Esophagus squamous epithelium (tissue), 5 donors: ENCODE measurements around the gene PDE7B. TPM values are rescaled to one million over a fixed set of nuclear protein-coding genes. Genes with fewer than 3 reads are reported as not detected.

Experiments used
- DNase-seq: peaks from one replicate; lab custom pipeline; 2025; lab: John Stamatoyannopoulos, UW
- H3K27ac ChIP-seq, 4 donors: fragments of 200-600 bp; sonication (generic); one replicate each; pipeline ENCODE4 v1.5.1; 2016 to 2019; ENCODE audit warnings: mild to moderate bottlenecking in 1 of 4
- H3K27me3 ChIP-seq, 4 donors: fragments of 200-600 bp; sonication (generic); 1 replicate in 3 of 4; 2 replicates in 1 of 4; pipeline versions ENCODE4 v1.5.1 to v1.6.0; 2017 to 2021; ENCODE audit warnings: antibody characterized with exemption in 1 of 4
- H3K36me3 ChIP-seq, 3 donors: fragments of 200-600 bp; sonication (generic); one replicate each; pipeline ENCODE4 v1.5.1; 2016 to 2019
- H3K4me1 ChIP-seq, 3 donors: fragments of 200-600 bp; sonication (generic); one replicate each; pipeline ENCODE4 v1.5.1; 2017 to 2019
- H3K4me3 ChIP-seq, 4 donors: fragments of 200-600 bp; sonication (generic); 1 replicate in 3 of 4; 2 replicates in 1 of 4; pipeline ENCODE4 v1.5.1; 2016 to 2019; ENCODE audit warnings: mild to moderate bottlenecking in 2 of 4, moderate library complexity in 1 of 4
- H3K9me3 ChIP-seq, 3 donors: fragments of 200-600 bp; sonication (generic); one replicate each; pipeline ENCODE4 v1.5.1; 2016 to 2019
- POLR2A ChIP-seq, 4 donors: fragments of 450-650 bp; IDR thresholded peaks; one replicate each; pipeline ENCODE4 v1.6.1; 2017; ENCODE audit warnings: antibody characterized with exemption in 4 of 4, mild to moderate bottlenecking in 4 of 4, moderate library complexity in 3 of 4
- WGBS, 2 donors: methylation state at CpG; one replicate each; pipeline ENCODE4 v1.1.5; 2018; 5-methylcytosine and 5-hydroxymethylcytosine counted together
- intact Hi-C: fragments of 100-400 bp; cut with DNase I; formaldehyde crosslinking; loops from one replicate; pipeline ENCODE4 v1.15.0; 2022
- total RNA-seq, 4 donors: library from RNA; depleted of rRNA; stranded (reverse); fragments of >200 nt; gene quantifications; one replicate each; pipeline ENCODE4 v1.1.0, GENCODE V29; 2016
- TF ChIP-seq, protein P1 (sequence below), 6 experiments: fragments of 450-650 bp in 4 of 6; fragments of 200-600 bp in 2 of 6; sonication (generic) in 2 of 6; IDR thresholded peaks; one replicate each; pipeline ENCODE4 v1.5.1; 2016 to 2019; ENCODE audit warnings: antibody characterized with exemption in 6 of 6, mild to moderate bottlenecking in 4 of 6, moderate library complexity in 4 of 6
- donor health status: DM: yes; HTN: yes; CAD: no.

Gene PDE7B
- total RNA-seq, 4 donors from 2014 or later, result 0.08 to 6.1 (median 0.47) TPM

DNA sequence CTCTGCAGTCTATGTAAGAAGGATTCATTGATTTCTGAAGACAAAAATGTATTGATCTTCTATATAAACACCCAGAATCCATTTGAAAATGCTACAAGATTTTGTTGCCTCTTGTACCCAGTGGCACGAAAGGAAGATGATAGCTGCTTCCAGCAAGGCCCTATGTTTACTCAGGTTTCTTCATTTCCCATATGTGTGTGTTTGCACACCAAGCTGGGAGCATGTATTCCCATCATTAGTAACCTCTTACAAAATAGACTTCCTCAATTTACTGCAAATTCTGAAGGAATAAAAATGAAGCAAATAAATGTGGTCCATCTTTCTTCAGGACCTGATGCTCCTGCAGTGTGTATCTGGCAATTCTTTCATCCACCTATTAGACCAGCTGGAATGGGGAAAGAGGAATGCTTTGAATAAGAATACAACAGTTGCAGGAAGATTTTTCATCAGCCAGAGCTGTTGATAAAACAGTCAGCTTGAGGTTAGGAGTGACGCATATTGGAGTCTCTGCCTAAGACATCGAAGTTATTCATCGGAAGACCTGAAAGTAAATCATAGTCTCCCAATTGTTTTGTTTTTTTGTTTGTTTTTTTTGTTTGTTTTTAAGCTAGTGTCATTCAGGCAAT, 132.3 kb downstream of the PDE7B start:
- no peak for DNase-seq
- Histone ChIP-seq H3K4me1 (no peaks in the 10 kb centered on the region), H3K36me3 (no peaks in the 10 kb centered on the region), H3K4me3 (no peak overlapping the region), H3K27me3 (no peaks in the 10 kb centered on the region), H3K27ac (no peak overlapping the region), H3K9me3 (no peaks in the 10 kb centered on the region)
- WGBS, 2 donors, result 76 to 81% methylated on average over 4 of the region's 4 CpGs
- TF ChIP-seq POLR2A (IDR thresholded peaks at IDR 0.05), result no peak
- TF ChIP-seq, protein P1, sequence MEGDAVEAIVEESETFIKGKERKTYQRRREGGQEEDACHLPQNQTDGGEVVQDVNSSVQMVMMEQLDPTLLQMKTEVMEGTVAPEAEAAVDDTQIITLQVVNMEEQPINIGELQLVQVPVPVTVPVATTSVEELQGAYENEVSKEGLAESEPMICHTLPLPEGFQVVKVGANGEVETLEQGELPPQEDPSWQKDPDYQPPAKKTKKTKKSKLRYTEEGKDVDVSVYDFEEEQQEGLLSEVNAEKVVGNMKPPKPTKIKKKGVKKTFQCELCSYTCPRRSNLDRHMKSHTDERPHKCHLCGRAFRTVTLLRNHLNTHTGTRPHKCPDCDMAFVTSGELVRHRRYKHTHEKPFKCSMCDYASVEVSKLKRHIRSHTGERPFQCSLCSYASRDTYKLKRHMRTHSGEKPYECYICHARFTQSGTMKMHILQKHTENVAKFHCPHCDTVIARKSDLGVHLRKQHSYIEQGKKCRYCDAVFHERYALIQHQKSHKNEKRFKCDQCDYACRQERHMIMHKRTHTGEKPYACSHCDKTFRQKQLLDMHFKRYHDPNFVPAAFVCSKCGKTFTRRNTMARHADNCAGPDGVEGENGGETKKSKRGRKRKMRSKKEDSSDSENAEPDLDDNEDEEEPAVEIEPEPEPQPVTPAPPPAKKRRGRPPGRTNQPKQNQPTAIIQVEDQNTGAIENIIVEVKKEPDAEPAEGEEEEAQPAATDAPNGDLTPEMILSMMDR (IDR thresholded peaks at IDR 0.05), result no peak
- intact Hi-C loops, result no loop called here

DNA sequence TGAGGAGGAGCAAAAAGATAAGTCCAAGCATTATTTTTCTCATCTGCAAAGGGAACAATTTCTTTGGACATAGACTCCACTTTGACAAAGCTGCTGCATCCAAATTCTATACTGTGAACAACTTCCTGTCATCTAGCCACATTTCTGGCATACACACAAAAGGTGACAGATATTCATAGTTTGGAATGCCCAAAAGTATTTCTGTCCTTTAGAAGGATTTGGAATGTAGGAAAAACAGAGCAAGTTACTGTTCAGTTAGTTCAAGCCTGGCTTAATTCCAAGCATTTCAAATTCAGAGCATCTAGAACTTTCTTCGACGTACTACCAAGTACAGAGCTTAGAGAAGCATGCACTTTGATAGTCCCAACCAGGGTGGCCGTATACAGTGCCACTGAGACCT, 134.0 kb downstream of the PDE7B start:
- no peak overlapping the region for H3K4me3 ChIP-seq
- TF ChIP-seq, protein P1 (IDR thresholded peaks at IDR 0.05), result no peak
- no peak for TF ChIP-seq POLR2A (IDR thresholded peaks at IDR 0.05)
- H3K36me3 ChIP-seq, result no peaks in the 10 kb centered on the region
- no peaks in the 10 kb centered on the region for H3K4me1 ChIP-seq
- 67 to 79% methylated on average over 3 of the region's 3 CpGs for WGBS, 2 donors
- no peak overlapping the region for H3K27ac ChIP-seq
- no peaks in the 10 kb centered on the region for H3K9me3 ChIP-seq
- intact Hi-C loops, result no loop called here
- DNase-seq, result no peak
- no peaks in the 10 kb centered on the region for H3K27me3 ChIP-seq

DNA sequence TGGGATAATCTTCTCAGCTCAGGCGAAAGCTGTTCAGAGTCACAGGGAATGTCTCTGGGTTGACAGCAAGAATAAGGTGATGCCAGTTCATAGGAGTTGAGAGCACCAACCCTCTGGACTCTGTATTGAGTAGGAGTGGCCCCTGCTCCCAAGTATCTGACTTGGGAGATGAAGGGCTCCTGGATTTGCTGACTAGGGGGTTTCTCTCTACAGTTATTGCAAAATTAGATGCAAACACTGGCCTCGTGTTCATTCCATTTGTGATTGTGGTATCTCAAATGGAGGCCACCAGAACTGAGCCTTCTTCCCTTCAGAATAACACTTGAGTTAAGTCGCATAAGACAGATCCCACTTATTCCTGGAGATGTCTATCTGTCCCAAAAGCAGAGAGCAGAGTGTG, 135.7 kb downstream of the PDE7B start:
- H3K36me3 ChIP-seq, result no peaks in the 10 kb centered on the region
- H3K9me3 ChIP-seq, result no peaks in the 10 kb centered on the region
- H3K4me3 ChIP-seq, result no peak overlapping the region
- WGBS, 2 donors, result 96 to 100% methylated on average over 2 to 3 of the region's 3 CpGs
- DNase-seq, result no peak
- no peaks in the 10 kb centered on the region for H3K27me3 ChIP-seq
- no peak overlapping the region for H3K27ac ChIP-seq
- intact Hi-C loops, result no loop called here
- no peaks in the 10 kb centered on the region for H3K4me1 ChIP-seq
- TF ChIP-seq POLR2A (IDR thresholded peaks at IDR 0.05), result no peak
- TF ChIP-seq, protein P1 (IDR thresholded peaks at IDR 0.05), result no peak

DNA sequence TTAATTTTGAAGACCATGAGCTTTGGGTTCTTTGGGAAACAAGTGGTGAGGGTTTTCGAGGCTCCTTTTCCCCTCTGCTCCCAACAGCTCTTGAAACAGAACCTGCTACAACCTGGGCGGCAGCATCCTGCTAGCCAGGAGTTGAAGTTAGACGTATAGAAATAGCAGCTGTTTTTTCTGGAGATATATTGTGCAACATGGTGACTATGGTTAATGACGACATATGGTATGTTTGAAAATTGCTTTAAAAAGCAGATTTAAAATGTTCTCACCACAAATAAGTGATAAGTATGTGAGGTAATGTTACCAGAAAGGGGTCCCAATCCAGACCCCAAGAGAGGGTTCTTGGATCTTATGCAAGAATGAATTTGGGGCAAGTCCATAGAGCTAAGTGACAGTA, 138.9 kb downstream of the PDE7B start:
- no peak for DNase-seq
- no peaks in the 10 kb centered on the region for H3K27me3 ChIP-seq
- no peak overlapping the region for H3K27ac ChIP-seq
- H3K4me1 ChIP-seq, result peaks cover 0 to 4% (median 0%) of the 10 kb centered on the region in 3 donors
- no peaks in the 10 kb centered on the region for H3K36me3 ChIP-seq
- 84% methylated on average over 4 of the region's 4 CpGs for WGBS, 2 donors
- no peaks in the 10 kb centered on the region for H3K9me3 ChIP-seq
- TF ChIP-seq POLR2A (IDR thresholded peaks at IDR 0.05), result no peak
- intact Hi-C loops, result no loop called here
- no peak overlapping the region for H3K4me3 ChIP-seq

DNA sequence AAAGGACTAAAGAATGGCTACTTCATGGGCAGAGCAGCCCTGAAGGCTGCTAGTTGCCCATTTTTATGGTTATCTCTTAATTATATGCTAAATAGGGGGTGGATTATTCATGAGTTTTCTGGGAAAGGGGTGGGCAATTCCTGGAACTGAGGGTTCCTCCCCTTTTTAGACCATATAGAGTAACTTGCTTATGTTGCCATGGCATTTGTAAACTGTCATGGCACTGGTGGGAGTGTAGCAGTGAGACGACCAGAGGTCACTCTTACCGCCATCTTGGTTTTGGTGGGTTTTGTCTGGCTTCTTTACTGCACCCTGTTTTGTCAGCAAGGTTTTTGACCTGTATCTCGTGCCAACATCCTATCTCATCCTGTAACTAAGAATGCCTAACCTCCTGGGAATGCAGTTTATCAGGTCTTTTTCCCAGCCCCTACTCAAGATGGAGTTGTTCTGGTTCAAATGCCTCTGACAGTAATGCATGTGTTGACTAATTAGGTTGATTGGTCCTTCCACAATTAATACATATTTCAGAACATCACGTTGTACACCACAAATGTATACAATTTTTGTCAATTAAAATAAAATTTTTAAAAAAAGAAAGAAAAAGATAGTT, 139.5 kb downstream of the PDE7B start:
- no peak for DNase-seq
- Histone ChIP-seq H3K27me3 (no peaks in the 10 kb centered on the region), H3K9me3 (no peaks in the 10 kb centered on the region), H3K4me1 (peaks cover 0 to 4% (median 0%) of the 10 kb centered on the region in 3 donors), H3K4me3 (no peak overlapping the region), H3K36me3 (no peaks in the 10 kb centered on the region), H3K27ac (no peak overlapping the region)
- TF ChIP-seq, protein P1 (IDR thresholded peaks at IDR 0.05), result no peak
- TF ChIP-seq POLR2A (IDR thresholded peaks at IDR 0.05), result no peak
- intact Hi-C loops, result no loop called here
- 74 to 82% methylated on average over 4 of the region's 4 CpGs for WGBS, 2 donors
